IPS DF 4.7 (cell line): ENCODE data around the gene INSYN1.

ENCODE experiments used
- DNase-seq: peaks from one replicate; pipeline ENCODE4 v3.0.0-alpha.2; 2013; ENCODE audit warnings: low spot score; ENCODE audit errors: extremely low read depth

The INSYN1 gene

DNA sequence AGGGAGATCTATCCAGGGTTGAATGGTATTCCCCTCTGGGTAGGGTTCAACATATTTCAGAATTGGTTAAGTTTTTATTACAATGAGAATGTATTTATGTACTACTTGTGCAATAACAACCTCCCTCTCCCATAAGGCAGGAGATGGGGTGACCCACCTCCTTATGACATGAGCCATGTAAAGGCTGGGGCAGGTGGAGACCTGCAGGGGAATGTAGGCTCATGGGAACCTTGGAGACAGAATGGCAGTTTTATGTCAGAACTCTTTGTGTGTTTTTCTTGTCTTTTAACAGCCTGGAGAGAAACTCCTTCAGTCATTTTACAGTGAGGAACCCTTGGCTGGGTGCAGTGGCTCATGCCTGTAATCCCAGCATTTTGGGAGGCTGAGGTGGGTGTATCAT lies 24.6 kb upstream of the INSYN1 start:
- DNase-seq: no peak

DNA sequence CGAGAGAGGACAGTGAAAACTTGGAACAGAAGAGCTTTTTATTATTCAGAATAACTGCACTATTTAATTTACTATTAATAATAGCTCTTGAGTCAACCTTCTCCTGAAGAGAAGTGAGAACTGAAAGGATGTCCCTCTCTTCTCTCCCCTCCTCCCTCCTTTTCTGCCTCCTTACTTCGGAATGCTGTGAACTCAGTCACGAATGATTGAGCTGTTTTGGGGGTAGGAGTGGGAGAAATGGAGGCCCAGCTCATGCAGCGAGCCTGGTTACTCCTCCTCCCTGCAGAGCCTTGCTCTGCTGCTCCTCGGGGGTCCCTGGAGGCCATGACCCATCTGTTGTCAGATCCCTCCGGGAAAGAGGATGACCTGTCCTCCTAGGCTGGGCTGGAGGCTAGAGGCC lies 20.3 kb upstream of the INSYN1 start:
- no peak for DNase-seq

- DNase-seq: no peak
Observed at GRCh38 chr15:73771385-73772045, 18.4 kb upstream of the INSYN1 start.

- no peak for DNase-seq
Observed at GRCh38 chr15:73770050-73770449, 16.9 kb upstream of the INSYN1 start.

DNA sequence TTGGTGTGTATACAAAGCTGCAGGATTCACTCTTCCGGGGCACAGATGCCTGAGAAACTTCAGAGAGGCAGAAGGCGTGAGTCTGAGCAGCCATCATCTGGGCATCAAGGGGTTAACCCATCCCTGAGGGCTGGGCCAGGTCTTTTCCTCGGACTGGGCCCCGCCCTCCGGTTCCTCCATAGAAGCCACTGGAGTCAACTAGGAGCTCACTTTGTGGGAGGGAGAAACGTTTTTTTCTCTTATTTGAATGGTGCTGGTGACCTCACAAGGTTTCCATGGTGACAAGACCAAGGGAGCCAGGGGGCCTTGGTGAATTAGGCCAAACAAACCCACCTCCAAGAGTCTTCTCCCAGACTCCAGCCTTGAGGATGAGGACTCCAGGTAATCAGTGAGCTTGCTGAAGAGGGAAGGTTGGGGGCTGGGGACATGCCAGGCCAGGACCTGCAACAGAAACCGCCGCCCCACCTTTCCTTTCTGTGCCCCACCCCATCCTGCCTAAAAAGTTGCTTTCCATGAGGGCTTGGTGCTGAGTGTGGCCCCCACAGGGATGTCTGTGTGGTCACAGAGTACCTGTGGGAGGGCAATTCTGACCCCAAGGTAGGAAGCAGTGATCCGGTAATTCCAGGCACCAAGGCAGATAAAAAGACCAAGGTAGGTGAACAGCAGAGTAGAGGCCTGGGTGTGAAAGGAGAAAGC lies 14.8 kb upstream of the INSYN1 start:
- no peak for DNase-seq

DNA sequence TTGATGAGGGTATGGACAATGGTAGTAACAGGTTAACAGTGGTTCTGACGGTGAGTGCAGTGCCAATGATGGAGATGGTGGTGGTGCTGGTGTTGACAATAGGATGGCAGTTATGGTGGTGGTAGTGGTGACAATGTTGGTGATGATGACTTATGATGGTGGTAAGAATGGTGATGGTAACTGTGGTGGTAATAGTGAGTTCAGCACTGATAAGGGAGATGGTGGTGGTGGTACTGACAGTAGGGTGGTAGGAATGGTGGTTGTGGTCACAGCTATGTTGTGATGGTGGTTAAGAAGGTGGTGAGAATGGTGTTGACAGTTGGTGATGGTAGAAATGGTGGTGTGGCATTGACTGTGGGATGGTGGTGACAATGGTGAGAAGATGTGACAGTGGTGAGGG lies 13.4 kb upstream of the INSYN1 start:
- no peak for DNase-seq

- no peak for DNase-seq
Observed at GRCh38 chr15:73765778-73766177, 12.6 kb upstream of the INSYN1 start.

GRCh38 chr15:73763931-73764330 lies 10.8 kb upstream of the INSYN1 start:
- no peak for DNase-seq

GRCh38 chr15:73760330-73761329 lies 7.5 kb upstream of the INSYN1 start:
- no peak for DNase-seq

GRCh38 chr15:73758461-73758860 lies 5.3 kb upstream of the INSYN1 start:
- no peak for DNase-seq

- no peak for DNase-seq
Observed at GRCh38 chr15:73757571-73757970, 4.4 kb upstream of the INSYN1 start.

DNA sequence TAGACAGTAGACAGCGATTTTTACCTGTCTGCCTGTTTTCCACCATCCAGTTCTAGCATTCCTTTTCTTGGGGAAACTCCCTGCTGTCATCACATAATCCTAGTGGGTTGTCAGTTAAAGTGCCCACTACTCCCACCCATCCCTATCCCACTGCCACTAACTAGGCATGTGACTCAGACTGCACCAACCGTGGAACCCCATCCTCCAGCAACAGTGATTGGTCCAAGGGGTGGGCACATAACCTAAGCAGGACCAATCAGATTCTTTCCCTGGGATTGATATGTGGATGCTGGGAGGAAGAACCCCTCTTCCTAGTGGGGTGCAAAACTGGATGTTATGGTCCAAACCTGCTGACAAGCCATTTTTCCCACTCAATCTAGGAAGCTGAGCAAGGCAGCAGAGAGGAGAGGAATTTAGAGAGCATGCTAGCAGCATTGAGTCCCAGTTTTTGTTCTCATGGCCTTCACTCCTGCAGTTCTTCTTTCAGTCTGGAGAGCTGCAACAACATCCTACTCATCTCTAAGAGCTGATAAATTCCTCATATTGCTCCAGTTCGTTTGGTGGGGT lies 3.9 kb upstream of the INSYN1 start:
- no peak for DNase-seq

GRCh38 chr15:73756390-73756789 lies 3.2 kb upstream of the INSYN1 start:
- DNase-seq: no peak

- no peak for DNase-seq
Observed at GRCh38 chr15:73755946-73756345, 2.8 kb upstream of the INSYN1 start.

DNA sequence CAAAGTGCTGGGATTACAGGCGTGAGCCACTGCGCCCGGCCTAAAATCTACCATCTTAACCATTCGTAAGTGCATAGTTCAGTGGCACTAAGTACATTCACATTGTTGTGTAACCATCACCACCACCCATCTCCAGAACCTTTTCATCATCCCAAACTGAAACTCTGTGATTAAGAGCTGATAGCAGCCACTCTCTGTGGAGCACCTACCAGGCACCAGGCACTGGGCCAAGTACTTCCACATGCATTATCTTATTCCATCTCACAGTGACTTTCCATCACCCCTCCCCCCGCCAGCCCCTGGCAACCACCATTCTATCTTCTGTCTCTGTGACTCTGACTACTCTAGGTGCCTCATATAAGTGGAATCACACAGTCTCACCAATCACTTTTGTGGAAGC lies 2.3 kb upstream of the INSYN1 start:
- DNase-seq: no peak

DNA sequence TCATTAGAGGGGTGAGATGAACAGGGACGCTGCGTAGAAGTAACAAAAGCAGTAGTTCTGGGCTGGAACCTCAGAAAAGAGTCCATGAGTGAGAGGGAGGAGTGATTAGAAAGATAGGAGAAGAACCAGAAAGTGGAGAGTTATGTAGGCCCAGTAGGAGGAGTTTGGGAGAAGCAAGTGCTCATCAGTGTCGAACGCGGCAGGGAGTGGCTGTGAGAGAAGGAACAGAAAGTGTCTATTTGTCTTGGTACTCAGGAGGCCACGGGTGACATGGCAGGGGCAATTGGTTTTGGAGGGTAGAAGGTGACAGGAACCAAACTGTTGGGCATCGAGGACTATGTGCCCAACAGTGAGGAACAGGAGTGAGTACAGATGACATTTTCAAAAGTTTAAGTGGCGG lies 1.3 kb upstream of the INSYN1 start:
- no peak for DNase-seq

DNA sequence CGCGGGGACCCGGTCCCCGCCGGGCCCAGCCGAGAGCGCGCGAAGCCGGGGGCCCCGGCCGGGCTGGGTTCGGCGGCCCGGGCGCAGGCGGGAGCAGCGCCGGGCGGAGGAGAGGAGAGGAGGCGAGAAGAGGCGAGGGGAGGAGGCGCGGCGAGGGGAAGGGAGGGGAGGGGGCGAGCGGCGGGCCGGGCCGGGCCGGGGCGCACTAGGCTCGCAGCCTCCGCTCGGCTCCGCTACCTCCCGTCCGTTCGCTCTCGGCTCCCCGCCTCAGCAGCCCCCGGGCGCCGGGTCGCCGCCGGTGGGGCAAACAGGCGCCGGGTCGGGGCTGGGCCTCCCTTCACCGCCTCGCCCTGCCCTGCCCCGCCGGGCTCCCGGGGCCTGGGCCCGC lies 351 bp downstream of the INSYN1 start:
- DNase-seq: no peak

DNA sequence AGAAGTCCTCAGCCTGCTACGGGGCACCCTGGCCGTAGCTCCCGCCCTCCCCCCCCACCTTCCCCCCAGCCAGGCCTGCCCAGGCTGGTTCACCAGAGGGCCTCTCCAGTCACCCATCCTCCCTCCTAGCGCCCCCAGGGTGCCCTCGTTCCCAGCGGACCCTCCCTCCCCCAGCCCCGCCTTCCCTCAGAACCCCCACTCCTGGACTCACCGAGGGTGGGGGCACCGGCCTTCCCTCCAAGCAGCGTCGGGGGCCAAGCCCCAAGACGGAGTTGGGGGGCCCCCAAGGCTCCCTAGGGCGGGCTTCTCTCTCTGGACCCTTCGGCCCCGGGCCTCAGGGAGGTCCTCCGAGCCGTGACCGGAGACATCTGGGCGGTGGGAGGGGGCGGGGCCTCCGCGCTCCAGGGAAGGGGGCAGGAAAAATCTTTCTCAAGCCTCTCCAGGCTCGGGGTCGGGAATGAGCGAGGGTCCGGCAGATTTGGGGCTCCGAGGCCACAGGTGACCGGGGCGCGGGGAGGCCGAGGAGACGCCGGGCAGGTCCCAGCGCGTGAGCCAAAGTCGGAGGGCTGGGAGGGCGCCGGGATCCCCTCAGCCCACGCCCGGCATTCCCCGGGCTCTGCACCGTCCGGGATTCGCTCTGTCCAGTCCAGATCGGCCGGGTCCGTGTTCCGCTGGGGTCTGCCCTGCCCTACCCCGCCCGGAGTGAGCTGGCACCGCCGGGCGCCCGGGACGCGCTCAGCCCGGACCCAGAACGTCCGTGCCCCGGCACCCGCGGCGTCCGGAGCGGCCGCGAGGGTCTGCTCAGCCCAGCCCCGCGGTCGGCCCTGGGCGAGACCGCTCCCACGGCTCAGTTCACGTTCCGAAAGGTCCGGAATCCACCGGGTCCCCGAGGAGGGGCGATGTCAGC lies 999 bp downstream of the INSYN1 start:
- DNase-seq: no peak

- no peak for DNase-seq
Observed at GRCh38 chr15:73751511-73751898, 1.6 kb downstream of the INSYN1 start.

- DNase-seq: no peak
Observed at GRCh38 chr15:73750951-73751350, 2.2 kb downstream of the INSYN1 start.

DNA sequence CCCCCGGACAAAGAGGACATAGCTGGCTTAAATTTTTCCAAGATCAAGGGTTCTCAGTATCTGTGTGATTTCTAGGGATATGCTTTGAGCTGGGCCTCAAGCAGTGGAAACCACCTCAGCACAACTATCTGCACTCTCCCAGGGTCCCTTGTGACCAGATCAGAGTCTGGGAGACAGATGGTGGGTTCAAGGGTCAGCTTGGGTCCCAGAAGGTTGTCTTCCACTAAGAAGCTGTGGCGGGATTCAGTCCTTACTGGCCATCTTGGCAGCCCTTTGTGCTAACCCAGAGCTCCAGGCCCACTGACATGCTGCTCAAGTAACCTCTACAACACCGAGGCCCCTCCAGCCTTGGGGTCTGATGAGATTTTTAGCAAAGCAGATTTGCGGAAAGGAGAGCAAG lies 2.7 kb downstream of the INSYN1 start:
- DNase-seq: no peak
